HepG2 (cell line): Measurements from ENCODE around the gene TRNP1. TPM values are rescaled to one million over a fixed set of nuclear protein-coding genes. Genes with fewer than 3 reads are reported as not detected.

Source experiments
- CREM ChIP-seq, 2 experiments: sonication (generic) in 1 of 2; formaldehyde crosslinking in 1 of 2; IDR thresholded peaks; 2 replicates each; pipeline versions ENCODE4 v1.4.0 to v1.6.1; 2016 to 2020; ENCODE audit warnings: antibody characterized with exemption in 1 of 2, mild to moderate bottlenecking in 1 of 2, missing genetic modification reagents in 1 of 2
- CSRNP1 ChIP-seq: sonication (generic); formaldehyde crosslinking; IDR thresholded peaks from 2 replicates; pipeline ENCODE4 v1.8.1; 2023; ENCODE audit warnings: mild to moderate bottlenecking, missing genetic modification reagents
- E2F5 ChIP-seq: sonication (generic); formaldehyde crosslinking; conservative IDR thresholded peaks from 2 replicates; pipeline ENCODE4 v1.4.0; 2020; ENCODE audit warnings: missing genetic modification reagents
- HES4 ChIP-seq: sonication (generic); formaldehyde crosslinking; IDR thresholded peaks from 2 replicates; pipeline ENCODE4 v1.9.0; 2021; ENCODE audit warnings: mild to moderate bottlenecking, missing genetic modification reagents, borderline replicate concordance
- KLF11 ChIP-seq: IDR thresholded peaks from 2 replicates; pipeline ENCODE4 v1.6.1; 2016; ENCODE audit warnings: missing compliant biosample characterization
- NBN ChIP-seq: fragments of 450-650 bp; conservative IDR thresholded peaks from 2 replicates; pipeline ENCODE4 v1.6.1; 2017
- NFYC ChIP-seq: IDR thresholded peaks from 2 replicates; pipeline ENCODE4 v1.6.1; 2016; ENCODE audit warnings: missing genetic modification reagents, missing compliant biosample characterization
- PLRG1 ChIP-seq: fragments of 450-650 bp; conservative IDR thresholded peaks from 2 replicates; pipeline ENCODE4 v1.6.1; 2016
- POGK ChIP-seq: sonication (generic); formaldehyde crosslinking; conservative IDR thresholded peaks from 2 replicates; pipeline ENCODE4 v1.8.0; 2022; ENCODE audit warnings: mild to moderate bottlenecking, moderate library complexity, missing genetic modification reagents
- RARA ChIP-seq: IDR thresholded peaks from 2 replicates; pipeline ENCODE4 v1.6.1; 2016; ENCODE audit warnings: missing genetic modification reagents, missing compliant biosample characterization
- TCF7 ChIP-seq: sonication (generic); IDR thresholded peaks from 2 replicates; pipeline ENCODE4 v1.6.1; 2016; ENCODE audit warnings: antibody characterized with exemption, low read depth
- U2AF2 ChIP-seq: fragments of 200-400 bp; formaldehyde crosslinking; IDR thresholded peaks from 2 replicates; pipeline ENCODE4 v1.6.1; 2017; ENCODE audit warnings: low read depth, mild to moderate bottlenecking, low read length
- ZBTB37 ChIP-seq: sonication (generic); formaldehyde crosslinking; IDR thresholded peaks from 2 replicates; pipeline ENCODE4 v1.4.0; 2020; ENCODE audit warnings: mild to moderate bottlenecking, missing genetic modification reagents
- ZNF234 ChIP-seq: sonication (generic); formaldehyde crosslinking; conservative IDR thresholded peaks from 2 replicates; pipeline ENCODE4 v1.5.1; 2020; ENCODE audit warnings: mild to moderate bottlenecking, missing genetic modification reagents
- ZNF446 ChIP-seq: sonication (generic); formaldehyde crosslinking; IDR thresholded peaks from 2 replicates; pipeline ENCODE4 v1.5.0; 2020; ENCODE audit warnings: mild to moderate bottlenecking, missing genetic modification reagents
- ZNF530 ChIP-seq: sonication (generic); formaldehyde crosslinking; IDR thresholded peaks from 2 replicates; pipeline ENCODE4 v1.5.0; 2020; ENCODE audit warnings: low read depth, mild to moderate bottlenecking, missing genetic modification reagents
- ZNF569 ChIP-seq: sonication (generic); formaldehyde crosslinking; IDR thresholded peaks from 2 replicates; pipeline ENCODE4 v1.5.0; 2020; ENCODE audit warnings: mild to moderate bottlenecking, missing genetic modification reagents, moderate library complexity, borderline replicate concordance
- ZNF570 ChIP-seq: sonication (generic); formaldehyde crosslinking; IDR thresholded peaks from 2 replicates; pipeline ENCODE4 v1.4.0; 2020; ENCODE audit warnings: mild to moderate bottlenecking, missing genetic modification reagents, borderline replicate concordance
- ZNF574 ChIP-seq: sonication (generic); formaldehyde crosslinking; IDR thresholded peaks from 2 replicates; pipeline ENCODE4 v1.4.0; 2020; ENCODE audit warnings: missing genetic modification reagents
- ZNF615 ChIP-seq: sonication (generic); formaldehyde crosslinking; IDR thresholded peaks from 2 replicates; pipeline ENCODE4 v1.5.0; 2020; ENCODE audit warnings: mild to moderate bottlenecking, missing genetic modification reagents, borderline replicate concordance
- ZNF879 ChIP-seq: sonication (generic); formaldehyde crosslinking; IDR thresholded peaks from 2 replicates; pipeline ENCODE4 v1.8.1; 2023; ENCODE audit warnings: missing genetic modification reagents
- ZSCAN20 ChIP-seq: sonication (generic); formaldehyde crosslinking; IDR thresholded peaks from 2 replicates; pipeline ENCODE4 v1.4.0; 2020; ENCODE audit warnings: missing genetic modification reagents, mild to moderate bottlenecking, borderline replicate concordance
- polyA plus RNA-seq, 8 experiments: library from polyadenylated mRNA; depleted of rRNA in 3 of 8; stranded (reverse) in 7 of 8; unstranded in 1 of 8; fragments of >200 nt; fragmentation: Illumina TruSeq in 4 of 8; extraction: Trizol in 4 of 8; gene quantifications; 2 replicates each; pipeline versions ENCODE4 v1.2.1 to v1.2.3, GENCODE V29; 2011 to 2016; ENCODE audit warnings: low read depth in 4 of 8, missing spikeins in 1 of 8, mixed read lengths in 1 of 8; ENCODE audit not compliant: insufficient read depth in 1 of 8
- total RNA-seq, 5 experiments: library from RNA; depleted of rRNA; stranded (reverse); fragments of >200 nt; fragmentation: Illumina TruSeq; extraction: Trizol; gene quantifications; 2 replicates each; pipeline ENCODE4 v1.2.3, GENCODE V29; 2016; ENCODE audit warnings: low read depth in 1 of 5

TRNP1 gene
- total and polyA plus RNA-seq, 2 of the 13 experiments (the other 11 are each of a cell fraction or from before 2014, with no cell fraction given): 42.0 to 158 TPM

GRCh38 chr1:27003745-27004470 is 10.4 kb downstream of the TRNP1 start (continued):
- TF ChIP-seq ZBTB37 (CRISPR knock-in tag): no peak
- no peak for TF ChIP-seq NFYC (CRISPR knock-in tag)
- no peak for TF ChIP-seq E2F5 (CRISPR knock-in tag)
- no peak for TF ChIP-seq POGK (CRISPR knock-in tag)
- TF ChIP-seq NBN: no peak
- TF ChIP-seq TCF7: peak; percentile 93
- no peak for TF ChIP-seq U2AF2
- no peak for TF ChIP-seq CSRNP1 (CRISPR knock-in tag)
- no peak for TF ChIP-seq KLF11 (CRISPR knock-in tag)
- no peak for TF ChIP-seq ZNF879
- TF ChIP-seq ZNF615 (CRISPR knock-in tag): no peak
- no peak for TF ChIP-seq ZNF234 (CRISPR knock-in tag)
- TF ChIP-seq PLRG1: no peak
- TF ChIP-seq ZNF569: no peak
- no peak for TF ChIP-seq ZSCAN20 (CRISPR knock-in tag)
- no peak for TF ChIP-seq ZNF446 (CRISPR knock-in tag)
- peak; percentile 38; the same call in 1 of the 2 replicates for TF ChIP-seq CREM (IDR thresholded peaks at IDR 0.05)
- no peak for TF ChIP-seq CREM (CRISPR knock-in tag; IDR thresholded peaks at IDR 0.05)
- TF ChIP-seq ZNF570 (CRISPR knock-in tag): no peak
- TF ChIP-seq ZNF574 (CRISPR knock-in tag): peak; percentile 36; the same call in 1 of the 2 replicates
- TF ChIP-seq RARA: peak; percentile 79
- TF ChIP-seq ZNF530 (CRISPR knock-in tag): no peak
- TF ChIP-seq HES4: no peak
